Measurements from ENCODE around the gene ABCB8. TPM values are rescaled to one million over a fixed set of nuclear protein-coding genes. Genes with fewer than 3 reads are reported as not detected.

The ABCB8 gene
- total and polyA plus RNA-seq, 2 of the 4 experiments (the other 2 are of a cell fraction): 16.3 to 26.8 TPM

- 92% methylated on average over 2 of the region's 5 CpGs; no CpG with 5 or more reads in 1 of the 2 experiments for WGBS, 2 experiments (ENCODE audit: extremely low coverage in 2 of 2, insufficient read length in 1 of 2)
- H4K8ac ChIP-seq (ENCODE audit: low read depth in 2 of 2, low read length in 2 of 2): no peak overlapping the region
- in situ Hi-C loops (cut with MboI; ENCODE audit: low sequenced_read_pairs) (no loop called here), intact Hi-C loops (cut with micrococcal nuclease) (no loop called here), dilution Hi-C loops (cut with HindIII; ENCODE audit: low sequenced_read_pairs, unreplicated experiment) (no loop called here)
- H3K56ac ChIP-seq (ENCODE audit: extremely low read depth, insufficient read depth, low read length): no peak overlapping the region
- ChIA-PET POLR2A (ENCODE audit: unreplicated experiment) (no interaction called here), CTCF (interaction anchor here (0.7 to 1.3 kb wide), 2 partner anchors 16 to 19 kb away, joined by 4 to 5 read pairs; no protein-coding TSS in a partner anchor)
- no peak for DNase-seq
- H3K9me1 ChIP-seq (ENCODE audit: insufficient read depth, low read length): peaks cover 14% of the 10 kb centered on the region
- H2AFZ ChIP-seq (replicated peaks; ENCODE audit: low read length, poor library complexity): no peak overlapping the region
- peak overlapping the region; percentile 13 for H2BK5ac ChIP-seq (ENCODE audit: low read depth, low read length, poor library complexity, severe bottlenecking)
- no peak overlapping the region for H3K4me3 ChIP-seq (ENCODE audit: insufficient read depth, low read depth, low read length)
- no TSS peak for BruUV-seq (replicated peaks)
- H3K9me3 ChIP-seq (ENCODE audit: control insufficient read depth, insufficient read depth, low read length): no peaks in the 10 kb centered on the region
- no peak overlapping the region for H3K4me2 ChIP-seq (ENCODE audit: low read depth, low read length)
- H2BK20ac ChIP-seq (ENCODE audit: low read depth, low read length): no peak overlapping the region
- H3K27me3 ChIP-seq (ENCODE audit: control insufficient read depth, insufficient read depth, low read length): no peaks in the 10 kb centered on the region
- no peak overlapping the region for H3K4ac ChIP-seq (ENCODE audit: low read depth, low read length)
- TF ChIP-seq USF2 (IDR thresholded peaks at IDR 0.05; ENCODE audit: low read depth, low read length): no peak
- no peak for TF ChIP-seq MXI1 (IDR thresholded peaks at IDR 0.05; ENCODE audit: borderline replicate concordance, low read depth, low read length)
- no peak for TF ChIP-seq MAZ (IDR thresholded peaks at IDR 0.05; ENCODE audit: borderline replicate concordance, low read depth, low read length)
- TF ChIP-seq MAFK (IDR thresholded peaks at IDR 0.05; ENCODE audit: low read depth, low read length): no peak
- no peak for TF ChIP-seq POLR2A (IDR thresholded peaks at IDR 0.05; ENCODE audit: low read depth, low read length)
- no peak for TF ChIP-seq BHLHE40 (IDR thresholded peaks at IDR 0.05; ENCODE audit: low read depth, low read length)
- TF ChIP-seq SMC3 (IDR thresholded peaks at IDR 0.05; ENCODE audit: low read depth, low read length): no peak
- no peak for TF ChIP-seq RFX5 (IDR thresholded peaks at IDR 0.05; ENCODE audit: low read depth, low read length)
- TF ChIP-seq RCOR1 (IDR thresholded peaks at IDR 0.05; ENCODE audit: insufficient replicate concordance, low read length): no peak
- TF ChIP-seq FOS (IDR thresholded peaks at IDR 0.05; ENCODE audit: low read depth, low read length): no peak
- H3K4me1 ChIP-seq (ENCODE audit: control insufficient read depth, insufficient read depth, low read length): peaks cover 16% of the 10 kb centered on the region
- H3K18ac ChIP-seq (ENCODE audit: low read depth, low read length): no peak overlapping the region
- no peak overlapping the region for H3K23ac ChIP-seq (ENCODE audit: low read depth, low read length)
- peak overlapping the region; percentile 57; the same call in 1 of the 2 replicates for H2AK5ac ChIP-seq (ENCODE audit: low read depth, low read length)
- no peak overlapping the region for H2BK15ac ChIP-seq (ENCODE audit: low read depth, low read length)
- H4K5ac ChIP-seq (ENCODE audit: low read depth, low read length): no peak overlapping the region
- H4K20me1 ChIP-seq (ENCODE audit: insufficient read depth, low read length): peaks cover 91% of the 10 kb centered on the region
- H3K9ac ChIP-seq (ENCODE audit: low read depth, low read length): no peak overlapping the region
- peaks cover 11% of the 10 kb centered on the region; the same call in 1 of the 2 replicates for H3K36me3 ChIP-seq (ENCODE audit: control insufficient read depth, insufficient read depth, low read length)
- H2AK9ac ChIP-seq (replicated peaks; ENCODE audit: low read depth, low read length, poor library complexity): no peak overlapping the region
- ATAC-seq (ENCODE audit: low read depth): no peak; the same call in 1 of the 2 replicates
- peaks cover 5 to 85% of the 10 kb centered on the region in 2 experiments; a peak in 2 of 4 replicates for H3K79me1 ChIP-seq (ENCODE audit: low read depth in 1 of 2, low read length in 2 of 2)
- no peak overlapping the region for H3K27ac ChIP-seq (ENCODE audit: insufficient read depth, low read length)
- H4K91ac ChIP-seq (ENCODE audit: insufficient read depth, low read depth, low read length): no peak overlapping the region
- no peak overlapping the region for H2BK120ac ChIP-seq (ENCODE audit: low read depth, low read length)
- H3K14ac ChIP-seq (replicated peaks; ENCODE audit: low read depth, low read length): no peak overlapping the region
Measured at GRCh38 chr7:151094675-151095074, 66.4 kb downstream of the ABCB8 start.
